Mesothelial cell of epicardium (in vitro differentiated cells): ENCODE measurements around the gene STARD7. TPM values are rescaled to one million over a fixed set of nuclear protein-coding genes. Genes with fewer than 3 reads are reported as not detected.

Experiments
- DNase-seq, 2 experiments: peaks; one replicate each; pipeline ENCODE4 v3.0.0; 2021; ENCODE audit warnings: low spot score in 2 of 2; ENCODE audit not compliant: unreplicated experiment in 2 of 2
- H3K27ac Mint-ChIP-seq: 2 replicates; pipeline ENCODE4 v1.8.0; 2021; ENCODE audit warnings: mixed read lengths
- H3K27me3 Mint-ChIP-seq: 2 replicates; pipeline ENCODE4 v1.8.0; 2021; ENCODE audit warnings: low read depth, mixed read lengths
- H3K36me3 Mint-ChIP-seq: 2 replicates; pipeline ENCODE4 v1.8.0; 2021; ENCODE audit warnings: mixed read lengths
- H3K4me1 Mint-ChIP-seq: 2 replicates; pipeline ENCODE4 v1.8.0; 2021; ENCODE audit warnings: mixed read lengths
- H3K4me3 Mint-ChIP-seq: 2 replicates; pipeline ENCODE4 v1.8.0; 2021; ENCODE audit warnings: mild to moderate bottlenecking, moderate library complexity, mixed read lengths
- H3K9me3 Mint-ChIP-seq: 2 replicates; pipeline ENCODE4 v1.8.0; 2021; ENCODE audit warnings: mixed read lengths
- CTCF ChIP-seq: fragments of 200-600 bp; sonication (generic); IDR thresholded peaks from one replicate; pipeline ENCODE4 v1.5.0; 2021; ENCODE audit warnings: antibody characterized with exemption; ENCODE audit not compliant: unreplicated experiment
- total RNA-seq: library from RNA; stranded (reverse); gene quantifications from 3 replicates; pipeline ENCODE4 v1.2.1, GENCODE V29; 2021

Gene STARD7
- total RNA-seq, 1 donor from 2014 or later = 108 TPM

- Mint-ChIP-seq H3K4me3 (no peak overlapping the region), H3K27ac (no peak overlapping the region), H3K9me3 (no peaks in the 10 kb centered on the region), H3K27me3 (peaks cover 12% of the 10 kb centered on the region), H3K36me3 (peaks cover 13% of the 10 kb centered on the region), H3K4me1 (peaks cover 3% of the 10 kb centered on the region)
- TF ChIP-seq CTCF = no peak
- DNase-seq = no peak
These were observed 28.6 kb downstream of the STARD7 start for GRCh38 chr2:96180002-96180401.

GRCh38 chr2:96176661-96177060 is 32.0 kb downstream of the STARD7 start:
- peaks cover 12% of the 10 kb centered on the region for H3K27me3 Mint-ChIP-seq
- no peak for DNase-seq
- TF ChIP-seq CTCF = no peak

GRCh38 chr2:96175951-96176350 is 32.7 kb downstream of the STARD7 start:
- Mint-ChIP-seq H3K27ac (no peak overlapping the region), H3K4me3 (no peak overlapping the region), H3K36me3 (no peaks in the 10 kb centered on the region), H3K9me3 (no peaks in the 10 kb centered on the region), H3K4me1 (peaks cover 10% of the 10 kb centered on the region), H3K27me3 (peaks cover 12% of the 10 kb centered on the region)
- DNase-seq = no peak
- no peak for TF ChIP-seq CTCF

More at GRCh38 chr2:96176661-96177060, 32.0 kb downstream of the STARD7 start:
- H3K9me3 Mint-ChIP-seq = no peaks in the 10 kb centered on the region
- peaks cover 10% of the 10 kb centered on the region for H3K4me1 Mint-ChIP-seq
- no peaks in the 10 kb centered on the region for H3K36me3 Mint-ChIP-seq
- no peak overlapping the region for H3K27ac Mint-ChIP-seq
- no peak overlapping the region for H3K4me3 Mint-ChIP-seq

GRCh38 chr2:96174251-96175144 is 34.1 kb downstream of the STARD7 start:
- H3K36me3 Mint-ChIP-seq = no peaks in the 10 kb centered on the region
- TF ChIP-seq CTCF = peak; percentile 87
- no peak overlapping the region for H3K27ac Mint-ChIP-seq
- no peak overlapping the region for H3K4me3 Mint-ChIP-seq
- H3K4me1 Mint-ChIP-seq = peaks cover 9% of the 10 kb centered on the region
- DNase-seq = peak; percentile 53 to 83
- H3K9me3 Mint-ChIP-seq = peaks cover 11% of the 10 kb centered on the region
- peaks cover 12% of the 10 kb centered on the region for H3K27me3 Mint-ChIP-seq

- no peak for DNase-seq
- no peaks in the 10 kb centered on the region for H3K36me3 Mint-ChIP-seq
- no peak for TF ChIP-seq CTCF
- no peak overlapping the region for H3K27ac Mint-ChIP-seq
- no peak overlapping the region for H3K4me3 Mint-ChIP-seq
- peaks cover 7% of the 10 kb centered on the region for H3K4me1 Mint-ChIP-seq
- peaks cover 15% of the 10 kb centered on the region for H3K9me3 Mint-ChIP-seq
- H3K27me3 Mint-ChIP-seq = peaks cover 7% of the 10 kb centered on the region
These were observed 36.8 kb downstream of the STARD7 start for GRCh38 chr2:96171831-96172230.
